A549 (cell line): ENCODE measurements around the gene RPS6KA1. TPM values are rescaled to one million over a fixed set of nuclear protein-coding genes. Genes with fewer than 3 reads are reported as not detected.
A peak's percentile ranks its signal among the peaks of the same experiment; 100 is the strongest.

Experiments used
- ATAC-seq, 2 experiments: fragments of 200-7000 bp in 1 of 2; fragments of >200 bp in 1 of 2; cut with Nextera tagmentation in 1 of 2; cut with Tn5 transposase in 1 of 2; 3 replicates each; pipeline versions ENCODE4 v1.8.0 to v1.9.1; 2018 to 2020; ENCODE audit warnings: mild to moderate bottlenecking in 1 of 2, moderate library complexity in 1 of 2
- CTCF ChIA-PET: fragments of 300-600 bp; sonication (Branson Sonifier 250); formaldehyde crosslinking; extraction: SDS; loops from one replicate; lab custom pipeline; 2021; ENCODE audit warnings: antibody characterized with exemption, inconsistent platforms; lab: Yijun Ruan, JAX
- POLR2A ChIA-PET: fragments of 350-600 bp; formaldehyde crosslinking; extraction: SDS; loops from one replicate; lab custom pipeline; 2021; ENCODE audit warnings: antibody characterized with exemption, inconsistent platforms; lab: Yijun Ruan, JAX
- DNase-seq, 2 experiments: peaks; one replicate each; pipeline versions ENCODE4 v3.0.0 to v3.0.0-alpha.2; 2011 to 2016; ENCODE audit warnings: low read depth in 1 of 2, low spot score in 1 of 2
- FAIRE-seq: peaks from 2 replicates; lab custom pipeline; 2011; peaks lifted over from hg19 to GRCh38; lab: Jason Lieb, UNC
- H3K27ac ChIP-seq, 2 experiments: fragments of >200 bp; sonication (Bioruptor Twin); formaldehyde crosslinking; 3 replicates each; pipeline ENCODE4 v1.5.1; 2016 to 2017
- H3K4me1 ChIP-seq: fragments of >200 bp; sonication (Bioruptor Twin); formaldehyde crosslinking; 3 replicates; pipeline ENCODE4 v1.6.1; 2016
- H3K4me2 ChIP-seq: fragments of >200 bp; sonication (Bioruptor Twin); formaldehyde crosslinking; 3 replicates; pipeline ENCODE4 v1.6.1; 2016
- H3K4me3 ChIP-seq: fragments of >200 bp; sonication (Bioruptor Twin); formaldehyde crosslinking; 3 replicates; pipeline ENCODE4 v1.5.1; 2016
- H3K9me3 ChIP-seq: fragments of >200 bp; sonication (Bioruptor Twin); formaldehyde crosslinking; 3 replicates; pipeline ENCODE4 v1.6.1; 2016
- ATOH8 ChIP-seq: fragments of 250-450 bp; sonication (Bioruptor Pico); IDR thresholded peaks from 2 replicates; pipeline ENCODE4 v1.5.0; 2020; ENCODE audit warnings: low read depth, mild to moderate bottlenecking, moderate library complexity
- CBX2 ChIP-seq: fragments of 200-600 bp; sonication (generic); IDR thresholded peaks from 2 replicates; pipeline ENCODE4 v1.6.1; 2016; ENCODE audit warnings: low read depth, mild to moderate bottlenecking, borderline replicate concordance
- CEBPB ChIP-seq, 2 experiments: fragments of >200 bp in 1 of 2; sonication (Bioruptor Twin) in 1 of 2; formaldehyde crosslinking in 1 of 2; IDR thresholded peaks; 2 replicates each; pipeline ENCODE4 v1.6.1; 2012 to 2016
- E2F6 ChIP-seq: IDR thresholded peaks from 2 replicates; pipeline ENCODE4 v1.6.1; 2012; ENCODE audit warnings: low read depth, borderline replicate concordance
- EHF ChIP-seq: fragments of 250-450 bp; sonication (Bioruptor Pico); IDR thresholded peaks from 2 replicates; pipeline ENCODE4 v1.5.0; 2020; ENCODE audit warnings: mild to moderate bottlenecking
- EP300 ChIP-seq, 2 experiments: fragments of >200 bp; sonication (Bioruptor Twin); formaldehyde crosslinking; IDR thresholded peaks; 2 replicates in 1 of 2; 3 replicates in 1 of 2; pipeline ENCODE4 v1.6.1; 2016 to 2017
- ESRRA ChIP-seq: fragments of 150-350 bp; IDR thresholded peaks from 2 replicates; pipeline ENCODE4 v1.6.1; 2014; ENCODE audit warnings: mild to moderate bottlenecking, low read length, borderline replicate concordance
- FOSB ChIP-seq: fragments of 250-450 bp; sonication (Bioruptor Pico); IDR thresholded peaks from 2 replicates; pipeline ENCODE4 v1.5.0; 2020; ENCODE audit warnings: mild to moderate bottlenecking, moderate library complexity
- HDAC2 ChIP-seq: fragments of 200-600 bp; sonication (generic); IDR thresholded peaks from 2 replicates; pipeline ENCODE4 v1.6.1; 2016
- HOXA7 ChIP-seq: fragments of 250-450 bp; sonication (Bioruptor Pico); IDR thresholded peaks from 2 replicates; pipeline ENCODE4 v1.5.0; 2020; ENCODE audit warnings: mild to moderate bottlenecking, moderate library complexity
- JUN ChIP-seq, 2 experiments: fragments of >200 bp; sonication (Bioruptor Twin); formaldehyde crosslinking; IDR thresholded peaks; 2 replicates in 1 of 2; 3 replicates in 1 of 2; pipeline ENCODE4 v1.6.1; 2016 to 2017
- KDM1A ChIP-seq: fragments of 200-600 bp; sonication (generic); IDR thresholded peaks from 2 replicates; pipeline ENCODE4 v1.6.1; 2016; ENCODE audit warnings: low read depth, mild to moderate bottlenecking
- NFE2L2 ChIP-seq: fragments of 150-350 bp; conservative IDR thresholded peaks from 2 replicates; pipeline ENCODE4 v1.6.1; 2014; ENCODE audit warnings: low read length
- RAD21 ChIP-seq, 2 experiments: fragments of >200 bp in 1 of 2; sonication (Bioruptor Twin) in 1 of 2; formaldehyde crosslinking in 1 of 2; IDR thresholded peaks in 1 of 2; conservative IDR thresholded peaks in 1 of 2; 2 replicates in 1 of 2; 3 replicates in 1 of 2; pipeline ENCODE4 v1.6.1; 2012 to 2018; ENCODE audit warnings: inconsistent platforms in 1 of 2
- RFX5 ChIP-seq: fragments of 450-650 bp; IDR thresholded peaks from 2 replicates; pipeline ENCODE4 v1.7.1; 2014; ENCODE audit warnings: antibody characterized with exemption, mild to moderate bottlenecking, moderate library complexity
- SMC3 ChIP-seq: fragments of >200 bp; sonication (Bioruptor Twin); formaldehyde crosslinking; IDR thresholded peaks from 3 replicates; pipeline ENCODE4 v1.6.1; 2018; ENCODE audit warnings: inconsistent platforms
- SREBF2 ChIP-seq: fragments of 450-650 bp; IDR thresholded peaks from 2 replicates; pipeline ENCODE4 v1.6.1; 2014; ENCODE audit warnings: mild to moderate bottlenecking, moderate library complexity
- TP53 ChIP-seq: fragments of 250-450 bp; sonication (Bioruptor Pico); IDR thresholded peaks from 2 replicates; pipeline ENCODE4 v1.5.0; 2021; ENCODE audit warnings: mild to moderate bottlenecking, moderate library complexity
- ZC3H11A ChIP-seq: fragments of 450-650 bp; IDR thresholded peaks from 2 replicates; pipeline ENCODE4 v1.6.1; 2014; ENCODE audit warnings: antibody characterized with exemption, mild to moderate bottlenecking
- ZFP36 ChIP-seq: fragments of 450-650 bp; IDR thresholded peaks from 2 replicates; pipeline ENCODE4 v1.6.1; 2014; ENCODE audit warnings: borderline replicate concordance; ENCODE audit not compliant: partially characterized antibody
- WGBS: methylation state at CpG from one replicate; pipeline ENCODE4 v1.1.6; 2017; ENCODE audit errors: missing lambda C conversion rate; 5-methylcytosine and 5-hydroxymethylcytosine counted together
- polyA plus RNA-seq, 4 experiments: library from polyadenylated mRNA; depleted of rRNA in 3 of 4; stranded (reverse); fragments of >200 nt; fragmentation: RNase III in 1 of 4; extraction: RNeasy Plus Mini Kit Qiagen cat#74134 plus additional on column Dnase treatment in 1 of 4; gene quantifications; 2 replicates in 3 of 4; 3 replicates in 1 of 4; pipeline ENCODE4 v1.2.3, GENCODE V29; 2011 to 2017
- TF ChIP-seq, protein P1 (sequence below): fragments of >200 bp; sonication (Bioruptor Twin); formaldehyde crosslinking; IDR thresholded peaks from 3 replicates; pipeline ENCODE4 v1.5.1; 2016

The RPS6KA1 gene
- polyA plus RNA-seq, 2 of the 4 experiments (the other 2 are of a cell fraction) = 9.8 to 12.4 TPM

GRCh38 chr1:26597629-26598039 is 68.1 kb downstream of the RPS6KA1 start:
- no peak for FAIRE-seq
- ChIA-PET POLR2A (no interaction called here), CTCF (interaction anchor here (0.6 to 11.6 kb wide), 12 partner anchors 13 to 446 kb away, joined by 3 to 215 read pairs (median 4); partner anchors contain the start of gene PIGV)
- H3K4me1 ChIP-seq = no peaks in the 10 kb centered on the region
- H3K4me2 ChIP-seq = peak overlapping the region; percentile 37; the same call in 1 of the 3 replicates
- peak; percentile 56 to 57 for DNase-seq
- peak in 1 of 2 experiments; percentile 29; a peak in 1 of 5 replicates for TF ChIP-seq RAD21 (conservative IDR thresholded peaks at IDR 0.05 in 1 of 2, IDR thresholded peaks at IDR 0.05 in 1 of 2)
- TF ChIP-seq TP53 (CRISPR knock-in tag) = no peak
- no peak for TF ChIP-seq HDAC2
- no peak for TF ChIP-seq EP300 (IDR thresholded peaks at IDR 0.05)
- TF ChIP-seq CEBPB (IDR thresholded peaks at IDR 0.05) = no peak
- TF ChIP-seq, protein P1, sequence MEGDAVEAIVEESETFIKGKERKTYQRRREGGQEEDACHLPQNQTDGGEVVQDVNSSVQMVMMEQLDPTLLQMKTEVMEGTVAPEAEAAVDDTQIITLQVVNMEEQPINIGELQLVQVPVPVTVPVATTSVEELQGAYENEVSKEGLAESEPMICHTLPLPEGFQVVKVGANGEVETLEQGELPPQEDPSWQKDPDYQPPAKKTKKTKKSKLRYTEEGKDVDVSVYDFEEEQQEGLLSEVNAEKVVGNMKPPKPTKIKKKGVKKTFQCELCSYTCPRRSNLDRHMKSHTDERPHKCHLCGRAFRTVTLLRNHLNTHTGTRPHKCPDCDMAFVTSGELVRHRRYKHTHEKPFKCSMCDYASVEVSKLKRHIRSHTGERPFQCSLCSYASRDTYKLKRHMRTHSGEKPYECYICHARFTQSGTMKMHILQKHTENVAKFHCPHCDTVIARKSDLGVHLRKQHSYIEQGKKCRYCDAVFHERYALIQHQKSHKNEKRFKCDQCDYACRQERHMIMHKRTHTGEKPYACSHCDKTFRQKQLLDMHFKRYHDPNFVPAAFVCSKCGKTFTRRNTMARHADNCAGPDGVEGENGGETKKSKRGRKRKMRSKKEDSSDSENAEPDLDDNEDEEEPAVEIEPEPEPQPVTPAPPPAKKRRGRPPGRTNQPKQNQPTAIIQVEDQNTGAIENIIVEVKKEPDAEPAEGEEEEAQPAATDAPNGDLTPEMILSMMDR = peak; percentile 45
- no peak for TF ChIP-seq FOSB (CRISPR knock-in tag)
- 0 out of 3 replicates have a peak, but pooled peaks have one; percentile 32 for TF ChIP-seq SMC3
- no peak for TF ChIP-seq EHF (CRISPR knock-in tag)
- TF ChIP-seq KDM1A = no peak
- WGBS = 2% methylated on average over 2 of the region's 2 CpGs
- H3K4me3 ChIP-seq = no peak overlapping the region
- no peaks in the 10 kb centered on the region for H3K9me3 ChIP-seq
- peak; percentile 54 to 82; a peak in 5 of 6 replicates for ATAC-seq
- no peak overlapping the region for H3K27ac ChIP-seq

DNA sequence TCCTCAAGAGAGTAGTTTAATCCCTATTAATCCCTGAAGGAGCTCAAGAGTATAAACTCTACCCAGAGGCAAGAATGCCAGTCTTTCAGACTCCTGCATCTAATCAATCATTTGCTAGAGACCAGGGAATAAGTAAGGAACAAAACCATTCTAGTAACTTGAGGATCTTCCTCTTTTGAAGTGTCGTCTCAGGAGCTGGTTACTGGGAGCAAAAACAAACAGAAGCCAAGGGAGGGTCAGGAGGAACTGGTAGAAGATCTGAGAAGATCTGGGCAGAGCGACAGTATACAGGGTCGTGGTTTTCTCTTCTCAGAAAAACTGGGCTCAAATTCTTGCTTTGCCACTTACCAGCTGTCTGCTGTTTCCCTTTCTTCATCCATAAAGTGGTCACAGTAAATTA is 69.3 kb downstream of the RPS6KA1 start:
- ATAC-seq = no peak
- Histone ChIP-seq H3K4me2 (no peak overlapping the region), H3K27ac (no peak overlapping the region), H3K9me3 (no peaks in the 10 kb centered on the region)
- FAIRE-seq = no peak
- DNase-seq = no peak
- no peak for TF ChIP-seq ZC3H11A
- TF ChIP-seq CBX2 = no peak
- no peak for TF ChIP-seq JUN (IDR thresholded peaks at IDR 0.05)
- no peak for TF ChIP-seq NFE2L2
- TF ChIP-seq E2F6 = no peak
- no peak for TF ChIP-seq ESRRA
- TF ChIP-seq TP53 (CRISPR knock-in tag) = no peak
- no peak for TF ChIP-seq ZFP36
- no peak for TF ChIP-seq ATOH8
- no peak for TF ChIP-seq RAD21 (conservative IDR thresholded peaks at IDR 0.05 in 1 of 2, IDR thresholded peaks at IDR 0.05 in 1 of 2)
- TF ChIP-seq, all 56 proteins: peak for 0
- ChIA-PET CTCF (interaction anchor here (0.8 to 11.6 kb wide), 16 partner anchors 9 to 283 kb away, joined by 3 to 215 read pairs (median 3); partner anchors contain the start of gene PIGV), POLR2A (interaction anchor here (1.9 kb wide), 1 partner anchor 189 kb away, joined by 5 read pairs; the partner anchor contains the start of gene PIGV)
- Histone ChIP-seq H3K4me1 (no peaks in the 10 kb centered on the region), H3K4me3 (no peak overlapping the region)
- WGBS = 33% methylated on average over 3 of the region's 3 CpGs

DNA sequence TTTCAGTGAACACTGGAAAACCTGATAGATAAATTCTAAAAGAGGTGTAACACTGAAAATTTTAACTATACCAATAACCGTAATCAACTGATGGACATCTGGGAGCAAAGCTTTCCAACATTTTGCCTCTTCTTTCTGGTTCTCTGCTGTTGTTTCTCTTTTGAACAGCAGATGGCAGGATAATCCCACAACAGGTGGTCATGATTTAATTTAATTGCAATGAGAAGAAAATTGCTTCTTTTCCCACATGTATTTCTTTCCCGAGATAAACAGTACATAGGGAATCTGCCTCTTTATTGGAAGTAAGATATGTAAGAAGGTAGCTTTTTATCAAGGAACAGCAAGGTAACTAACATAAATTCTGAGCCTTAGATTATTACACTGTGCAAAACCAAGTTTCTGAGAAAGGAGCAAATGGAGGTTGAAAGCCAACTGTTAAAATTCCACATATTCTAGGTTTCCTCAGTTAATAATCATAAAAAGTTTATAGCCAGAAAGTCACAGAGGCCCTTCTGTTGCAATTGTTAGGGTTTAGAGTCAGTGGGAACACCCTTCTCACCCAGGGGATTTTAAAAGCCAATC is 72.9 kb downstream of the RPS6KA1 start:
- TF ChIP-seq SMC3 (peak; percentile 86), HOXA7 (CRISPR knock-in tag) (no peak), SREBF2 (no peak), RFX5 (no peak), KDM1A (no peak), RAD21 (conservative IDR thresholded peaks at IDR 0.05 in 1 of 2, IDR thresholded peaks at IDR 0.05 in 1 of 2) (peak; percentile 88 to 91)
- TF ChIP-seq, protein P1 = peak; percentile 81
- Histone ChIP-seq H3K9me3 (no peaks in the 10 kb centered on the region), H3K4me1 (no peaks in the 10 kb centered on the region), H3K4me2 (no peak overlapping the region), H3K4me3 (no peak overlapping the region), H3K27ac (no peak overlapping the region)
- DNase-seq = peak; percentile 48
- ChIA-PET CTCF (interaction anchor here (0.6 to 11.6 kb wide), 60 partner anchors 9 to 285 kb away, joined by 3 to 215 read pairs (median 5); partner anchors contain the start of genes PIGV and SFN), POLR2A (interaction anchor here (1.6 kb wide), 1 partner anchor 186 kb away, joined by 4 read pairs; no protein-coding TSS in a partner anchor)
- no peak for FAIRE-seq
- WGBS = 5% methylated on average over 2 of the region's 2 CpGs
- no peak for ATAC-seq
